Psoas muscle (tissue), 8 donors: ENCODE measurements around the gene GABPB1. TPM values are rescaled to one million over a fixed set of nuclear protein-coding genes. Genes with fewer than 3 reads are reported as not detected.

Experiments
- ATAC-seq, 4 donors: fragments of 200-7000 bp; cut with Tn5 transposase; one replicate each; pipeline ENCODE4 v1.9.1; 2020; ENCODE audit warnings: moderate library complexity in 3 of 4, mild to moderate bottlenecking in 2 of 4
- DNase-seq, 2 donors: peaks; one replicate each; pipeline ENCODE4 v3.0.0-alpha.2; 2020
- H3K27ac ChIP-seq: fragments of 200-600 bp; one replicate; pipeline ENCODE4 v1.8.0; 2022
- H3K27me3 ChIP-seq, 3 donors: fragments of 200-600 bp in 1 of 3; one replicate each; pipeline versions ENCODE4 v1.6.1 to v1.8.0; 2013 to 2022; ENCODE audit warnings: low read length in 2 of 3, mild to moderate bottlenecking in 2 of 3, moderate library complexity in 1 of 3; ENCODE audit not compliant: insufficient read depth in 3 of 3
- H3K36me3 ChIP-seq, 2 donors: fragments of 200-600 bp in 1 of 2; one replicate each; pipeline versions ENCODE4 v1.6.1 to v1.8.0; 2013 to 2022; ENCODE audit warnings: low read depth in 1 of 2, mild to moderate bottlenecking in 1 of 2, moderate library complexity in 1 of 2; ENCODE audit not compliant: insufficient read depth in 1 of 2
- H3K4me1 ChIP-seq: fragments of 200-600 bp; one replicate; pipeline ENCODE4 v1.8.0; 2022
- H3K4me3 ChIP-seq: fragments of 200-600 bp; one replicate; pipeline ENCODE4 v1.8.0; 2022; ENCODE audit warnings: mild to moderate bottlenecking
- H3K9me3 ChIP-seq: fragments of 200-600 bp; one replicate; pipeline ENCODE4 v1.8.0; 2022
- CTCF ChIP-seq: fragments of 200-600 bp; IDR thresholded peaks from one replicate; pipeline ENCODE4 v1.8.0; 2022; ENCODE audit warnings: antibody characterized with exemption
- WGBS, 3 donors: extraction: QIAGEN DNeasy Blood & Tissue Kit; methylation state at CpG; one replicate each; pipeline versions ENCODE4 v1.1.6 to v1.1.7; 2013; 5-methylcytosine and 5-hydroxymethylcytosine counted together
- intact Hi-C, 2 donors: fragments of 100-400 bp; cut with DNase I; formaldehyde crosslinking; loops; one replicate each; pipeline versions ENCODE4 v1.11.0 to v1.14.2; 2022
- polyA plus RNA-seq, 3 donors: library from polyadenylated mRNA; stranded (reverse); fragments of 200-250 nt; gene quantifications; one replicate each; pipeline ENCODE4 v1.2.3, GENCODE V29; 2013
- total RNA-seq, 4 donors: library from RNA; stranded (reverse); fragmentation: NEBNext Ultra II Directional in 2 of 4; extraction: Animal tissue kit (Norgen Biotek cat#: 25700) in 2 of 4; gene quantifications; one replicate each; pipeline versions ENCODE4 v1.2.1 to v1.2.4, GENCODE V29; 2021 to 2023
- donor health status: healthy with polysubstance abuse.
- donor health status: DM: no; HTN: no; CAD: no; lungs with moderate emphysema.
- donor health status: Bipolar disorder and iron deficiency.
- donor health status: healthy.
- donor health status: DM: yes; HTN: yes; CAD: no.
- donor health status: DM: no; HTN: no; CAD: no.
- donor health status: DM: no; HTN: no; CAD: no.
- donor health status: DM: yes; HTN: yes; CAD: no.

GABPB1 gene
- total and polyA plus RNA-seq, 7 donors = 5.0 to 16.7 (median 6.6) TPM

GRCh38 chr15:50339717-50340116 lies 15.3 kb downstream of the GABPB1 start:
- intact Hi-C loops = loop anchor here in 1 of 2 donors (10.0 kb wide), 1 partner anchor 65 kb away; no protein-coding TSS in a partner anchor
- H3K27me3 ChIP-seq = no peaks in the 10 kb centered on the region
- peaks cover 0 to 2% of the 10 kb centered on the region in 2 donors for H3K36me3 ChIP-seq
- H3K4me3 ChIP-seq = no peak overlapping the region
- 98 to 100% (median 100%) methylated on average over 1 of the region's 1 CpG for WGBS, 3 donors
- DNase-seq (no peak), ATAC-seq (no peak)
- H3K4me1 ChIP-seq = no peaks in the 10 kb centered on the region
- no peak overlapping the region for H3K27ac ChIP-seq
- no peaks in the 10 kb centered on the region for H3K9me3 ChIP-seq
- no peak for TF ChIP-seq CTCF

- no peaks in the 10 kb centered on the region for H3K9me3 ChIP-seq
- H3K27ac ChIP-seq = no peak overlapping the region
- DNase-seq (no peak), ATAC-seq (no peak)
- no peaks in the 10 kb centered on the region for H3K4me1 ChIP-seq
- peaks cover 0 to 2% of the 10 kb centered on the region in 2 donors for H3K36me3 ChIP-seq
- TF ChIP-seq CTCF = no peak
- WGBS, 3 donors = 94 to 95% (median 94%) methylated on average over 4 of the region's 4 CpGs
- intact Hi-C loops = loop anchor here in 1 of 2 donors (10.0 kb wide), 1 partner anchor 60 kb away; no protein-coding TSS in a partner anchor
- H3K4me3 ChIP-seq = no peak overlapping the region
- H3K27me3 ChIP-seq = no peaks in the 10 kb centered on the region
These were observed 19.7 kb downstream of the GABPB1 start for GRCh38 chr15:50335251-50335650.

GRCh38 chr15:50333229-50333628 lies 21.8 kb downstream of the GABPB1 start:
- no peaks in the 10 kb centered on the region for H3K4me1 ChIP-seq
- no peak overlapping the region for H3K27ac ChIP-seq
- no peaks in the 10 kb centered on the region for H3K9me3 ChIP-seq
- no peak for TF ChIP-seq CTCF
- H3K36me3 ChIP-seq = peaks cover 0 to 2% of the 10 kb centered on the region in 2 donors
- intact Hi-C loops = loop anchor here in 1 of 2 donors (10.0 kb wide), 1 partner anchor 58 kb away; no protein-coding TSS in a partner anchor
- no peak for DNase-seq
- WGBS, 3 donors = 96 to 99% (median 99%) methylated on average over 4 of the region's 4 CpGs
- H3K4me3 ChIP-seq = no peak overlapping the region
- H3K27me3 ChIP-seq = no peaks in the 10 kb centered on the region
- peak; percentile 56 to 66 (median 60) for ATAC-seq

- WGBS, 3 donors = 89 to 97% (median 93%) methylated on average over 1 of the region's 1 CpG
These were observed 24.1 kb downstream of the GABPB1 start for GRCh38 chr15:50330921-50331320.

More at GRCh38 chr15:50330921-50331320, 24.1 kb downstream of the GABPB1 start:
- intact Hi-C loops = loop anchor here in 1 of 2 donors (10.0 kb wide), 1 partner anchor 56 kb away; no protein-coding TSS in a partner anchor
- ATAC-seq (no peak), DNase-seq (no peak)
- Histone ChIP-seq H3K4me1 (no peaks in the 10 kb centered on the region), H3K27me3 (no peaks in the 10 kb centered on the region), H3K36me3 (no peaks in the 10 kb centered on the region), H3K27ac (no peak overlapping the region), H3K9me3 (no peaks in the 10 kb centered on the region), H3K4me3 (no peak overlapping the region)
- no peak for TF ChIP-seq CTCF
